GM18526 (cell line): ENCODE measurements around the gene REV3L.

Experiments
- POLR2A ChIP-seq: IDR thresholded peaks from 3 replicates; pipeline ENCODE4 v1.6.1; 2011; ENCODE audit not compliant: insufficient read length; ENCODE audit errors: extremely low read depth

Gene REV3L

GRCh38 chr6:111444794-111445193 lies 38.2 kb downstream of the REV3L start:
- no peak for TF ChIP-seq POLR2A

- no peak for TF ChIP-seq POLR2A
These were observed 41.3 kb downstream of the REV3L start for GRCh38 chr6:111441678-111442243.

GRCh38 chr6:111439171-111439570 lies 43.8 kb downstream of the REV3L start:
- TF ChIP-seq POLR2A, result no peak

- TF ChIP-seq POLR2A, result no peak
These were observed 45.4 kb downstream of the REV3L start for GRCh38 chr6:111437573-111437972.

GRCh38 chr6:111432511-111432910 lies 50.5 kb downstream of the REV3L start:
- TF ChIP-seq POLR2A, result no peak

GRCh38 chr6:111430605-111431376 lies 52.2 kb downstream of the REV3L start:
- TF ChIP-seq POLR2A, result no peak

- TF ChIP-seq POLR2A, result no peak
These were observed 53.4 kb downstream of the REV3L start for GRCh38 chr6:111429571-111429970.

- TF ChIP-seq POLR2A, result no peak
These were observed 54.2 kb downstream of the REV3L start for GRCh38 chr6:111428811-111429210.

- no peak for TF ChIP-seq POLR2A
These were observed 55.5 kb downstream of the REV3L start for GRCh38 chr6:111427341-111428116.

- no peak for TF ChIP-seq POLR2A
These were observed 58.8 kb downstream of the REV3L start for GRCh38 chr6:111423960-111424846.

GRCh38 chr6:111423055-111423633 lies 59.9 kb downstream of the REV3L start:
- TF ChIP-seq POLR2A, result no peak

- TF ChIP-seq POLR2A, result no peak
These were observed 63.9 kb downstream of the REV3L start for GRCh38 chr6:111418971-111419693.

- TF ChIP-seq POLR2A, result no peak
These were observed 65.1 kb downstream of the REV3L start for GRCh38 chr6:111417946-111418345.

GRCh38 chr6:111417181-111417585 lies 65.8 kb downstream of the REV3L start:
- no peak for TF ChIP-seq POLR2A
